Heart left ventricle (tissue), 13 donors: ENCODE data around the gene PRRX1.

ENCODE experiments used
- POLR2A ChIP-seq, 2 donors: fragments of 450-650 bp; IDR thresholded peaks; one replicate each; pipeline ENCODE4 v1.6.1; 2017; ENCODE audit warnings: antibody characterized with exemption in 2 of 2, mild to moderate bottlenecking in 2 of 2, moderate library complexity in 2 of 2
- TF ChIP-seq, protein P1 (sequence below), 12 donors: fragments of 200-600 bp; sonication (generic) in 4 of 12; IDR thresholded peaks; one replicate each; pipeline versions ENCODE4 v1.5.0 to v1.8.0; 2018 to 2022; ENCODE audit warnings: antibody characterized with exemption in 12 of 12, mild to moderate bottlenecking in 5 of 12
- donor health status: ischemic (EF 13 %, LVEDD 7.1; RV severe dilation, severe dysfunction).
- donor health status: DM: no; HTN: yes; CAD: no.
- donor health status: DM: no; HTN: no; CAD: no.
- donor health status: ischemic (EF 25% LVEDD 6.9; RV normal size, moderate dysfunction).
- donor health status: ischemic (EF 25% LVEDD 5.7; RV mildly dilated, moderate dysfunction).
- donor health status: ischemic (EF 35%, LVEDD 5.7; RV mildly dilated, moderate dysfunction).
- donor health status: nonischemic (EF 11% LVEDD 7.7; RV severe dilation, severe dysfunction).
- donor health status: DM: yes; HTN: yes; CAD: no.
- donor health status: PGD.
- donor health status: ischemic (EF 29% LVEDD 5.4; RV normal size, mild dysfunction).
- donor health status: nonischemic (EF 23%, LVEDD 6.1; RV moderate dilation, normal function).

DNA sequence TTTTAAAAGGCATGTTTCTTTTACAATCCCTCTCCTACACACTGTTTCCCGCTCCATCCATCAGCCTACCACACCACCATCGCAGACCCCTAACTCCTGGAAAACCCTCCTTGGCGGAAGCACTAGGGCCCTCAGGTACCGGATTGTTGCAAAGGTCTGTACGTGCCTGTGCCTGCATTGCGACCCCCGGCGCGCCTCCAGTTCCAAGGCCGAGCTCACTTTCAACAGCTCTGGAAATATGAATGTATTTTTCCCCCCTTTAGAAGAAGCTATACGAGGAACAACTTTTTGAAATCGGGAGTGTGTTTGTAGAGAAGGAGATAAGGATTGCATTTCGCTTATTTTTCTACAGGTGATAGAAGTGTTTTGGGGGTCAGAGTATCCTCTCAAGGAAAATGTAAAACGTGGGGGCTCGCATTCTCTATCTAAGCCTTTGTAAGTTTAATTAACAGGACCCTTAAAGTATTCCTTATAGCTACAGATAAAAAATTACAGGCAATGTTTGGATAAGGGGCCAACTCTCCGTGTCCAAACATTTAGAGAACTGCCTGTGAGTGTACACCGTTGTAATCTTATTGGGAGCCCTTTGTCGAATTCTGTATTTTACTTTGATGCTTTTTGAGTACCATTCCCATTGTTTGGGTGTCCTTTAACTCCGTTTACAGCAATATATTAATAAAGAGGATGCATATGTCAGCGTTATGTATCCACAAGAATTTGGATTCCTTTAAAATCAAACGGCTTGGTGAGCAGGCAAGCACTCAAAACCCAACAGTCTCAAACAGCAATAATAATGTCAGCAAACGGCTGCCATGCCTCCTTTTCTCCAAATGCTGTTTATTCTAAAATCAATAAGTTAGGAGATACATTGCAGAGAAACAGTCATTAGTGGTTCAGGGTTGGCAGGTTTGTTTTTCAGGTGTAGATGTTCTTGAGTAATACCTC is 5.9 kb downstream of the PRRX1 start:
- TF ChIP-seq POLR2A (IDR thresholded peaks at IDR 0.05): no peak
- TF ChIP-seq, protein P1, sequence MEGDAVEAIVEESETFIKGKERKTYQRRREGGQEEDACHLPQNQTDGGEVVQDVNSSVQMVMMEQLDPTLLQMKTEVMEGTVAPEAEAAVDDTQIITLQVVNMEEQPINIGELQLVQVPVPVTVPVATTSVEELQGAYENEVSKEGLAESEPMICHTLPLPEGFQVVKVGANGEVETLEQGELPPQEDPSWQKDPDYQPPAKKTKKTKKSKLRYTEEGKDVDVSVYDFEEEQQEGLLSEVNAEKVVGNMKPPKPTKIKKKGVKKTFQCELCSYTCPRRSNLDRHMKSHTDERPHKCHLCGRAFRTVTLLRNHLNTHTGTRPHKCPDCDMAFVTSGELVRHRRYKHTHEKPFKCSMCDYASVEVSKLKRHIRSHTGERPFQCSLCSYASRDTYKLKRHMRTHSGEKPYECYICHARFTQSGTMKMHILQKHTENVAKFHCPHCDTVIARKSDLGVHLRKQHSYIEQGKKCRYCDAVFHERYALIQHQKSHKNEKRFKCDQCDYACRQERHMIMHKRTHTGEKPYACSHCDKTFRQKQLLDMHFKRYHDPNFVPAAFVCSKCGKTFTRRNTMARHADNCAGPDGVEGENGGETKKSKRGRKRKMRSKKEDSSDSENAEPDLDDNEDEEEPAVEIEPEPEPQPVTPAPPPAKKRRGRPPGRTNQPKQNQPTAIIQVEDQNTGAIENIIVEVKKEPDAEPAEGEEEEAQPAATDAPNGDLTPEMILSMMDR (IDR thresholded peaks at IDR 0.05): no peak
